Peyer's patch (tissue), 4 donors: ENCODE results near the gene FGF8. TPM values are rescaled to one million over a fixed set of nuclear protein-coding genes. Genes with fewer than 3 reads are reported as not detected.

Experiments used
- DNase-seq, 3 donors: peaks; one replicate each; pipeline ENCODE4 v3.0.0-alpha.2; 2017 to 2019
- H3K27ac ChIP-seq, 4 donors: fragments of 200-600 bp; sonication (generic); one replicate each; pipeline ENCODE4 v1.5.1; 2016 to 2019
- H3K27me3 ChIP-seq, 2 donors: fragments of 200-600 bp; sonication (generic); one replicate each; pipeline ENCODE4 v1.5.1; 2019
- H3K36me3 ChIP-seq, 3 donors: fragments of 200-600 bp; sonication (generic); one replicate each; pipeline ENCODE4 v1.5.1; 2016 to 2019
- H3K4me1 ChIP-seq, 4 donors: fragments of 200-600 bp; sonication (generic); one replicate each; pipeline ENCODE4 v1.5.1; 2016 to 2019
- H3K4me3 ChIP-seq, 4 donors: fragments of 200-600 bp; sonication (generic); 1 replicate in 3 of 4; 2 replicates in 1 of 4; pipeline ENCODE4 v1.5.1; 2016 to 2019; ENCODE audit warnings: mild to moderate bottlenecking in 1 of 4
- H3K9me3 ChIP-seq, 4 donors: fragments of 200-600 bp; sonication (generic); one replicate each; pipeline ENCODE4 v1.5.1; 2016 to 2019; ENCODE audit warnings: mild to moderate bottlenecking in 1 of 4
- CTCF ChIP-seq, 6 experiments: fragments of 450-650 bp in 4 of 6; fragments of 200-600 bp in 2 of 6; sonication (generic) in 1 of 6; IDR thresholded peaks; one replicate each; pipeline ENCODE4 v1.5.1; 2017 to 2019; ENCODE audit warnings: antibody characterized with exemption in 6 of 6, mild to moderate bottlenecking in 3 of 6, moderate library complexity in 1 of 6
- POLR2A ChIP-seq, 2 donors: fragments of 450-650 bp; IDR thresholded peaks; one replicate each; pipeline ENCODE4 v1.5.1; 2017; ENCODE audit warnings: antibody characterized with exemption in 2 of 2, mild to moderate bottlenecking in 2 of 2, moderate library complexity in 2 of 2
- total RNA-seq, 4 donors: library from RNA; depleted of rRNA; stranded (reverse); fragments of >200 nt; gene quantifications; one replicate each; pipeline ENCODE4 v1.1.0, GENCODE V29; 2016

FGF8 gene
- total RNA-seq, 4 donors from 2014 or later, result not detected

DNA sequence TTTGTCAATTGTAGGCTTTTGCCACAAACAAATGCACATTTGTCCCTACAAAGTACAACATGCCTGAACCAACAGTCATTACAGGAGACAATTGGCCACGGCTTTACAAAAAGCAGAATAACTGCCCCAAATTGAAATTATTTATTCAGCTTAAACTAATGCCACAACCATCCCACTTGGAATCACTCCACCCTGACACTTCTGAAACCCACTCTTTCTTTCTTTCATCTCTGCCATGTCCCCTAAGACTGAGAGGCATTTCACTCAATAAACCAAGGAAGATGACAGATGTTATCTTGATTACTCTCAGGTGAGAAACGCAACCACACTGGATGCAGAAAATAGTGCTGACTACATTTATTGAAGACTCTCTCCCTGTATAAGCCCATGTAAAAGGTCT, 9.9 kb upstream of the FGF8 start:
- Histone ChIP-seq H3K27ac (no peak overlapping the region), H3K9me3 (no peaks in the 10 kb centered on the region), H3K4me3 (no peak overlapping the region), H3K36me3 (peaks cover 0 to 58% (median 0%) of the 10 kb centered on the region in 3 donors), H3K4me1 (peaks cover 0 to 14% (median 4%) of the 10 kb centered on the region in 4 donors), H3K27me3 (no peaks in the 10 kb centered on the region)
- no peak for DNase-seq
- TF ChIP-seq CTCF (IDR thresholded peaks at IDR 0.05) (no peak), POLR2A (IDR thresholded peaks at IDR 0.05) (no peak)

- Histone ChIP-seq H3K9me3 (no peaks in the 10 kb centered on the region), H3K36me3 (peaks cover 0 to 46% (median 0%) of the 10 kb centered on the region in 3 donors), H3K4me3 (no peak overlapping the region), H3K4me1 (peaks cover 2 to 22% (median 11%) of the 10 kb centered on the region in 4 donors), H3K27me3 (no peaks in the 10 kb centered on the region), H3K27ac (no peak overlapping the region)
- TF ChIP-seq CTCF (IDR thresholded peaks at IDR 0.05), result no peak
- TF ChIP-seq POLR2A (IDR thresholded peaks at IDR 0.05), result no peak
- no peak for DNase-seq
Observed at GRCh38 chr10:101784558-101784957, 8.6 kb upstream of the FGF8 start.

DNA sequence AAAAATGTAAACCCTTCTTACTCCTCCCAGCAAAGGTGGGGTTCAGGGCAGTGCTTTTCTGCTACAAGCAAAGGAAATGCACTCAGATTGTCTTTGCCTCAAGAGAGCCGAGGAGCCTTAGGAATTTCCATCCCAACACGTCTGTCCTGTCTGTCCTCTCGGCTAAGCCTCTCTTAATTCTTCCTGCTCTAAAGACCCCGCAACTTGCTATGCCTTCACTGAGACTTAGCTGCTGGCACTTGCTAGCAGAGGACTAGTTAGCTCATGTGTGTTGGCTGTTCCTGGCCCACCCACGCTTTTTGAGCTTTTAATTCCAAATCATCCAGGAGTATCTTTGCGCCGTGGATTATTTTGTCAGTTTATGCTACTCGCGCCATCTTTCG, 7.8 kb upstream of the FGF8 start:
- TF ChIP-seq POLR2A (IDR thresholded peaks at IDR 0.05), result no peak
- no peak for TF ChIP-seq CTCF (IDR thresholded peaks at IDR 0.05)
- Histone ChIP-seq H3K27ac (peak overlapping the region; percentile 3 to 68 (median 20)), H3K27me3 (no peaks in the 10 kb centered on the region), H3K4me3 (peak overlapping the region; percentile 51 to 60 (median 58)), H3K9me3 (no peaks in the 10 kb centered on the region), H3K4me1 (peaks cover 3 to 30% (median 15%) of the 10 kb centered on the region in 4 donors), H3K36me3 (peaks cover 0 to 37% (median 0%) of the 10 kb centered on the region in 3 donors)
- peak in 1 of 3 donors; percentile 40 for DNase-seq

DNA sequence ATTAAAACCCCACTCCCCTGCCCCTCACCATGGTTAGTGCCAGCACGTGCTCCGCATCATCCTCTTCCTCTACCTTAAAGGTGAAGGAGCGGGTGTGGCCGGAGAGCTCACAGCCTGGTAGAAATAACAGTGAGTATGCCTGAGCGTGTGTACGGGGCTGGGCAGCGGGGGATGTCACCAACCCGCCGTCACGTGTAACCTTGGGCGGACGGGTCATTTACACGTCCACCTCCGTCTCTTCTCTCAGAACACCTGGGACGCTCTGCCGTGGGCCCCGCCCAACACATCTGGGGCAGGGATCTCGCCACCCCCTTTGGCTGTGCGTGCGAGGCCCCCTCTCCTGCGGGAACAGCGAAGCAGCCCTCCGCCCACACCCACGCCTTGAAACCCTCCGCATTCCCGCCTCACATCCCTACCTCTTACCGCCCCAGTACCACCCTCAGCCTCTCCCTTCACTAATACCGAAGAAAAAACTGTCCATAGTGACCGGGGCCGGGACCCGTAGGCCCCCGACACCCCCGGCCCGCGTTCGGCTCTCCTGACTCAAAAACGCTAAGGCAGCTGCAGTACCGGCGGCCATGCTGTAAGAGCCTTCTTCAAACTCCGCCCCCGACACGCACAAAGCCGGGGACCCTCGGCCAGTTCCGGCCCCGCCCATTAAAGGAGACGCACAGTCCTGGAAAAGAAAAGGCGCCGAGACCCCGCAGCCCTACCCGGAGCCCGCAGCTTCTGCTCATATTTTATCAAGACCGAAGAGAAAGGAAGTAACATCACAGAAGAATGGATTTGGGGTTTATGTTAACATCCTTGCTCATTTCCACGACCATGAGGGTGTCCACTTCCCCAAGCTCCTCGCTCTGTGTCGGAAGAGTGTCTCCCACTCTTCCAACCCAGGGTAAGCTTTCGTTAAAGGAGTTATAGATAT, 7.2 kb upstream of the FGF8 start, which contains the start of gene NPM3:
TSS of gene NPM3 (minus strand) at position 636 of the 925 bp plus-strand sequence. CDS start at position 580, 56 bp downstream.
- H3K27ac ChIP-seq, result peak within 1 kb of the TSS; percentile 3 to 68 (median 20)
- DNase-seq, result peak; percentile 83 to 92 (median 86)
- peak within 1 kb of the TSS; percentile 51 to 60 (median 58) for H3K4me3 ChIP-seq
- peaks cover 0 to 31% (median 0%) of the 10 kb centered on the region in 3 donors for H3K36me3 ChIP-seq
- H3K27me3 ChIP-seq, result no peaks in the 10 kb centered on the region
- H3K4me1 ChIP-seq, result peaks cover 3 to 37% (median 16%) of the 10 kb centered on the region in 4 donors
- no peaks in the 10 kb centered on the region for H3K9me3 ChIP-seq
- TF ChIP-seq POLR2A (IDR thresholded peaks at IDR 0.05) (no peak), CTCF (IDR thresholded peaks at IDR 0.05) (no peak)

DNA sequence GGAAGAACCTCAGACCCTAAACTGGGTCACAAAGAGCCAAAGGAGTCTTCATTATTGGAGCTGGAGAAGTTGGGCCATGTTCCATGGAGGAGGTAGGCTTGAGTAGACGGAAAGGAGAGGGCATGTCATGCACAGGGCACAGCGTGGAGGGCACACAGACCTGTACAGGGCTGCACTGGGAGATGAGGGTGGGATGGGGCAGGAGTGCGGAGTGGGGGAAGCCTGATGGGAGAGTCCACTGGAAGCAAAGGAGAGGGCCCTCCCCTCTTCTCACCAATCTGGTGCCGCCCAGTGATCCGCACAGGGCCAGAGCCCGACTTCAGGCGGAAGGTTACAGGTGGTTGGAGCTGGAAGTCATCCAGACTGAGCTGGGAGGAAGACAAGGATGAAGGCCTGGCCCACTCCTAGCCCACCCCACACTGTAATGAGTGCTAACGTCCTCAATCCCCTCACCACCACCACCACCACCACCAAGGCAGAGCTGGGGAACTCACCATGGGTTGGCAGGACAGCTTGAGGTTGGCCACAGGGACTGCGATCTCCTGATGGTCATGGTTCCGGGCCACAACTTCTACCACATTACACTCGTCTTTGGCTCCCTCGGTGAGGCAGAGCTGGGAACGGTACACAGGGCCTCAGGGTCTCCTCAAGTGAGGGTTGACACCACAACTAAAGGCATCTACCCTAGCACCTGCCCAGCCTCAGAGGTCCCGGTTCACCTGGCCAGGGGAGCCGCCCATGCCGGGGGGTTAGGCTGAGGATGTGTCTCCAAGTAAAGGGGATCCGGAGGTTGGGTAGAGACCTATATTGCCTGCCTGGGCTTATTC, 6.3 kb upstream of the FGF8 start:
- Histone ChIP-seq H3K9me3 (no peaks in the 10 kb centered on the region), H3K36me3 (peaks cover 0 to 22% (median 0%) of the 10 kb centered on the region in 3 donors), H3K27ac (no peak overlapping the region), H3K27me3 (peaks cover 0 to 4% of the 10 kb centered on the region in 2 donors), H3K4me3 (peak overlapping the region; percentile 51 to 60 (median 58)), H3K4me1 (peaks cover 3 to 38% (median 16%) of the 10 kb centered on the region in 4 donors)
- DNase-seq, result peak in 1 of 3 donors; percentile 42
- no peak for TF ChIP-seq POLR2A (IDR thresholded peaks at IDR 0.05)
- no peak for TF ChIP-seq CTCF (IDR thresholded peaks at IDR 0.05)
